Body of pancreas (tissue), 4 donors: ENCODE measurements around the gene COG2. TPM values are rescaled to one million over a fixed set of nuclear protein-coding genes. Genes with fewer than 3 reads are reported as not detected.

Experiments used
- ATAC-seq: fragments of 150-250 bp; one replicate; pipeline ENCODE4 v1.9.1; 2016
- DNase-seq, 4 donors: peaks; one replicate each; pipeline ENCODE4 v3.0.0-alpha.2; 2019
- H3K27ac ChIP-seq, 4 donors: fragments of 200-600 bp; sonication (generic); 1 replicate in 3 of 4; 2 replicates in 1 of 4; pipeline versions ENCODE4 v1.5.1 to v1.6.1; 2016 to 2019; ENCODE audit warnings: mild to moderate bottlenecking in 1 of 4, mixed read lengths in 1 of 4, moderate library complexity in 1 of 4
- H3K27me3 ChIP-seq, 2 donors: fragments of 200-600 bp; sonication (generic); one replicate each; pipeline ENCODE4 v1.6.0; 2016; ENCODE audit warnings: mild to moderate bottlenecking in 1 of 2
- H3K36me3 ChIP-seq, 2 donors: fragments of 200-600 bp; sonication (generic); replicated peaks in 1 of 2; 2 replicates each; pipeline ENCODE4 v1.5.1; 2016; ENCODE audit warnings: low read depth in 2 of 2; ENCODE audit not compliant: insufficient read depth in 1 of 2
- H3K4me1 ChIP-seq: fragments of 200-600 bp; sonication (generic); one replicate; pipeline ENCODE4 v1.6.0; 2016
- H3K4me3 ChIP-seq, 2 donors: fragments of 200-600 bp; sonication (generic); 1 replicate in 1 of 2; 2 replicates in 1 of 2; pipeline ENCODE4 v1.5.1; 2016 to 2019
- H3K9me3 ChIP-seq, 3 donors: fragments of 200-600 bp; sonication (generic); 1 replicate in 2 of 3; 2 replicates in 1 of 3; pipeline ENCODE4 v1.5.1; 2016
- CTCF ChIP-seq, 7 experiments: fragments of 450-650 bp in 4 of 7; fragments of 200-600 bp in 3 of 7; sonication (generic) in 3 of 7; IDR thresholded peaks; one replicate each; pipeline ENCODE4 v1.5.1; 2016 to 2019; ENCODE audit warnings: antibody characterized with exemption in 7 of 7
- POLR2A ChIP-seq, 3 donors: fragments of 450-650 bp; IDR thresholded peaks; one replicate each; pipeline ENCODE4 v1.6.1; 2016; ENCODE audit warnings: antibody characterized with exemption in 3 of 3, mild to moderate bottlenecking in 2 of 3
- WGBS, 2 donors: methylation state at CpG; one replicate each; pipeline ENCODE4 v1.1.5; 2017; 5-methylcytosine and 5-hydroxymethylcytosine counted together
- intact Hi-C: fragments of 100-400 bp; cut with DNase I; formaldehyde crosslinking; loops from one replicate; pipeline ENCODE4 v1.15.1; 2023
- total RNA-seq, 2 donors: library from RNA; depleted of rRNA; stranded (reverse); fragments of >200 nt; gene quantifications; one replicate each; pipeline ENCODE4 v1.1.0, GENCODE V29; 2016

The COG2 gene
- total RNA-seq, 2 donors from 2014 or later: 13.7 to 26.0 TPM

- WGBS, 2 donors: 42 to 44% methylated on average over 1 of the region's 1 CpG
Measured at GRCh38 chr1:230610589-230610988, 31.7 kb upstream of the COG2 start.

GRCh38 chr1:230611128-230611877 is 31.0 kb upstream of the COG2 start:
- 69 to 77% methylated on average over 7 of the region's 7 CpGs for WGBS, 2 donors
- Histone ChIP-seq H3K9me3 (no peaks in the 10 kb centered on the region), H3K4me1 (peaks cover 6% of the 10 kb centered on the region), H3K27me3 (no peaks in the 10 kb centered on the region), H3K4me3 (no peak overlapping the region), H3K36me3 (no peaks in the 10 kb centered on the region), H3K27ac (no peak overlapping the region)
- DNase-seq: no peak
- no peak for TF ChIP-seq CTCF (IDR thresholded peaks at IDR 0.05)
- ATAC-seq: no peak
- intact Hi-C loops: no loop called here

More at GRCh38 chr1:230610589-230610988, 31.7 kb upstream of the COG2 start:
- intact Hi-C loops: no loop called here
- ATAC-seq (no peak), DNase-seq (no peak)
- no peak for TF ChIP-seq POLR2A (IDR thresholded peaks at IDR 0.05)
- TF ChIP-seq CTCF (IDR thresholded peaks at IDR 0.05): no peak
- no peaks in the 10 kb centered on the region for H3K9me3 ChIP-seq
- H3K36me3 ChIP-seq: no peaks in the 10 kb centered on the region
- no peak overlapping the region for H3K4me3 ChIP-seq
- H3K27me3 ChIP-seq: no peaks in the 10 kb centered on the region
- peaks cover 6% of the 10 kb centered on the region for H3K4me1 ChIP-seq
- no peak overlapping the region for H3K27ac ChIP-seq

- no peaks in the 10 kb centered on the region for H3K9me3 ChIP-seq
- H3K27me3 ChIP-seq: no peaks in the 10 kb centered on the region
- WGBS, 2 donors: 61 to 72% methylated on average over 1 of the region's 1 CpG
- peaks cover 6% of the 10 kb centered on the region for H3K4me1 ChIP-seq
- intact Hi-C loops: no loop called here
- no peak overlapping the region for H3K27ac ChIP-seq
- no peak for TF ChIP-seq POLR2A (IDR thresholded peaks at IDR 0.05)
- TF ChIP-seq CTCF (IDR thresholded peaks at IDR 0.05): no peak
- DNase-seq: no peak
- H3K4me3 ChIP-seq: no peak overlapping the region
- H3K36me3 ChIP-seq: no peaks in the 10 kb centered on the region
- no peak for ATAC-seq
Measured at GRCh38 chr1:230611878-230612235, 30.4 kb upstream of the COG2 start.

GRCh38 chr1:230612651-230613050 is 29.6 kb upstream of the COG2 start:
- Histone ChIP-seq H3K9me3 (no peaks in the 10 kb centered on the region), H3K4me3 (no peak overlapping the region), H3K27me3 (no peaks in the 10 kb centered on the region), H3K4me1 (peaks cover 6% of the 10 kb centered on the region), H3K36me3 (no peaks in the 10 kb centered on the region), H3K27ac (no peak overlapping the region)
- DNase-seq: no peak
- ATAC-seq: no peak
- TF ChIP-seq CTCF (IDR thresholded peaks at IDR 0.05): no peak
- no peak for TF ChIP-seq POLR2A (IDR thresholded peaks at IDR 0.05)
- 62 to 78% methylated on average over 1 of the region's 1 CpG for whole genome bisulfite sequencing, 2 donors
- intact Hi-C loops: no loop called here

GRCh38 chr1:230614121-230614520 is 28.2 kb upstream of the COG2 start:
- Histone ChIP-seq H3K4me1 (peaks cover 6% of the 10 kb centered on the region), H3K4me3 (no peak overlapping the region), H3K9me3 (no peaks in the 10 kb centered on the region), H3K36me3 (no peaks in the 10 kb centered on the region), H3K27me3 (no peaks in the 10 kb centered on the region), H3K27ac (no peak overlapping the region)
- no peak for DNase-seq
- intact Hi-C loops: no loop called here
- ATAC-seq: no peak
- WGBS, 2 donors: 78 to 86% methylated on average over 3 of the region's 3 CpGs
- TF ChIP-seq CTCF (IDR thresholded peaks at IDR 0.05): no peak
- no peak for TF ChIP-seq POLR2A (IDR thresholded peaks at IDR 0.05)
